A673 (cell line): ENCODE results near the gene ADAD2.

Experiments used
- EZH2 ChIP-seq: fragments of 200-600 bp; sonication (generic); IDR thresholded peaks from 2 replicates; pipeline ENCODE4 v1.6.1; 2017; ENCODE audit warnings: borderline replicate concordance, low read depth, mild to moderate bottlenecking, mixed read lengths, antibody characterized with exemption, low read length; ENCODE audit not compliant: poor library complexity, severe bottlenecking
- TF ChIP-seq, protein P1 (sequence below): fragments of 300-800, 200-600 bp; sonication (generic); conservative IDR thresholded peaks from 2 replicates; pipeline ENCODE4 v1.5.1; 2017; ENCODE audit warnings: low read depth, mild to moderate bottlenecking, antibody characterized with exemption, low read length, moderate library complexity, mixed read lengths

DNA sequence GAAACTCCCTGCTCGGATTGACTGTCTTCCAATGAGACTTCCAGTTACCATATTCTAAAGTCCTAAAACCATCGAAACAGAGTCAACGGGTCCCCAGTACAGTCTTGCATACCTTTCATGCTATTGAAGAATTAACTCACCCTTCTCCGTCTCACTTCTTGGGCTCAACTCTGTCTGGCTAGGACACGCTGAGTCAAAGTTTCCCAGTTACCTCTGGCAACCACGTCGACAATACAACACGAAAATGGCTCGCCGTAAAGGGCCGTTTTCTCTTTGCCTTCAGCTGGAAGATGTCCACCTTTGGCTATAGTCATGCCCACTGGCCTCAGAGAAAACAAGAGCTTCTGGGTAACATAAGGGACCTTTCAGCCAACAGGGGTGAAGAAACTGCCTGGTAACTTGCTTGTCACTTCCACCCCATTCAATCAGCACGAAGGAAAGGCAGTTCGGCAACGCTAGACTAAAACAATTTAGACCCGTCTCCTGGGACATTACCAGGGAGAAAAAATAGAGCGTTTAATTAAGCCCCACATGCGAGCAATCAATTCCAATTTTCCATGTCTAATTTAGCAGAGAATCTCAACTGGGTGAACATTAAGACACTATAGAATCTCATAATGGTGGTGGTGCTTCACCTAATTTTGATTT is 27.3 kb downstream of the ADAD2 start:
- TF ChIP-seq, protein P1, sequence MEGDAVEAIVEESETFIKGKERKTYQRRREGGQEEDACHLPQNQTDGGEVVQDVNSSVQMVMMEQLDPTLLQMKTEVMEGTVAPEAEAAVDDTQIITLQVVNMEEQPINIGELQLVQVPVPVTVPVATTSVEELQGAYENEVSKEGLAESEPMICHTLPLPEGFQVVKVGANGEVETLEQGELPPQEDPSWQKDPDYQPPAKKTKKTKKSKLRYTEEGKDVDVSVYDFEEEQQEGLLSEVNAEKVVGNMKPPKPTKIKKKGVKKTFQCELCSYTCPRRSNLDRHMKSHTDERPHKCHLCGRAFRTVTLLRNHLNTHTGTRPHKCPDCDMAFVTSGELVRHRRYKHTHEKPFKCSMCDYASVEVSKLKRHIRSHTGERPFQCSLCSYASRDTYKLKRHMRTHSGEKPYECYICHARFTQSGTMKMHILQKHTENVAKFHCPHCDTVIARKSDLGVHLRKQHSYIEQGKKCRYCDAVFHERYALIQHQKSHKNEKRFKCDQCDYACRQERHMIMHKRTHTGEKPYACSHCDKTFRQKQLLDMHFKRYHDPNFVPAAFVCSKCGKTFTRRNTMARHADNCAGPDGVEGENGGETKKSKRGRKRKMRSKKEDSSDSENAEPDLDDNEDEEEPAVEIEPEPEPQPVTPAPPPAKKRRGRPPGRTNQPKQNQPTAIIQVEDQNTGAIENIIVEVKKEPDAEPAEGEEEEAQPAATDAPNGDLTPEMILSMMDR, result no peak
- no peak for TF ChIP-seq EZH2
